Activated CD8-positive, alpha-beta memory T cell treated with anti-CD3 and anti-CD28 coated beads for 48 hours (primary cell): Measurements from ENCODE around the gene NBPF1.
"Not testable (repeated sequence)": the region's sequence is repeated elsewhere in the genome, so short reads cannot be mapped to it uniquely, and the experiment has no call there.

Source experiments
- DNase-seq, 3 experiments: peaks; one replicate each; pipeline ENCODE4 v3.0.0-alpha.2; 2020; ENCODE audit warnings: low read depth in 2 of 3, low spot score in 2 of 3

Gene NBPF1

GRCh38 chr1:16607853-16608815 lies 5.2 kb downstream of the NBPF1 start:
- not testable (repeated sequence) for DNase-seq

GRCh38 chr1:16607433-16607851 lies 5.9 kb downstream of the NBPF1 start:
- no peak for DNase-seq

- not testable (repeated sequence) for DNase-seq
Measured at GRCh38 chr1:16606666-16607432, 6.5 kb downstream of the NBPF1 start.

GRCh38 chr1:16605532-16606505 lies 7.5 kb downstream of the NBPF1 start:
- no peak for DNase-seq

- DNase-seq, result no peak
Measured at GRCh38 chr1:16605213-16605525, 8.2 kb downstream of the NBPF1 start.

GRCh38 chr1:16604514-16605212 lies 8.7 kb downstream of the NBPF1 start:
- DNase-seq, result not testable (repeated sequence)

- DNase-seq, result not testable (repeated sequence)
Measured at GRCh38 chr1:16603623-16604022, 9.7 kb downstream of the NBPF1 start.

- not testable (repeated sequence) for DNase-seq
Measured at GRCh38 chr1:16602336-16603011, 10.9 kb downstream of the NBPF1 start.

GRCh38 chr1:16600855-16601786 lies 12.2 kb downstream of the NBPF1 start:
- DNase-seq, result not testable (repeated sequence)

- not testable (repeated sequence) for DNase-seq
Measured at GRCh38 chr1:16599326-16599725, 14.0 kb downstream of the NBPF1 start.

GRCh38 chr1:16595216-16595615 lies 18.1 kb downstream of the NBPF1 start:
- not testable (repeated sequence) for DNase-seq

GRCh38 chr1:16591845-16592244 lies 21.5 kb downstream of the NBPF1 start:
- not testable (repeated sequence) for DNase-seq

GRCh38 chr1:16588081-16588480 lies 25.3 kb downstream of the NBPF1 start:
- not testable (repeated sequence) for DNase-seq

- DNase-seq, result not testable (repeated sequence)
Measured at GRCh38 chr1:16587639-16588038, 25.7 kb downstream of the NBPF1 start.

GRCh38 chr1:16565324-16565723 lies 48.0 kb downstream of the NBPF1 start:
- DNase-seq, result not testable (repeated sequence)

- not testable (repeated sequence) for DNase-seq
Measured at GRCh38 chr1:16561035-16561434, 52.3 kb downstream of the NBPF1 start.

- DNase-seq, result not testable (repeated sequence)
Measured at GRCh38 chr1:16560498-16560897, 52.9 kb downstream of the NBPF1 start.

- DNase-seq, result not testable (repeated sequence)
Measured at GRCh38 chr1:16559688-16560087, 53.7 kb downstream of the NBPF1 start.
